Tibial nerve (tissue), 4 donors: Measurements from ENCODE around the gene KDM2A. TPM values are rescaled to one million over a fixed set of nuclear protein-coding genes. Genes with fewer than 3 reads are reported as not detected.
A peak's percentile ranks its signal among the peaks of the same experiment; 100 is the strongest.

Experiments
- DNase-seq, 2 donors: peaks; one replicate each; pipeline ENCODE4 v3.0.0-alpha.2; 2019; ENCODE audit warnings: low spot score in 2 of 2
- H3K27ac ChIP-seq, 4 donors: fragments of 200-600 bp; sonication (generic) in 3 of 4; one replicate each; pipeline ENCODE4 v1.5.1; 2017 to 2019; ENCODE audit warnings: mild to moderate bottlenecking in 1 of 4
- H3K27me3 ChIP-seq, 2 donors: fragments of 200-600 bp; sonication (generic) in 1 of 2; one replicate each; pipeline versions ENCODE4 v1.5.1 to v1.6.0; 2017 to 2019
- H3K36me3 ChIP-seq, 3 donors: fragments of 200-600 bp; sonication (generic); one replicate each; pipeline ENCODE4 v1.5.1; 2018 to 2019
- H3K4me1 ChIP-seq, 4 donors: fragments of 200-600 bp; sonication (generic) in 3 of 4; one replicate each; pipeline ENCODE4 v1.5.1; 2017 to 2019
- H3K4me3 ChIP-seq, 4 donors: fragments of 200-600 bp; sonication (generic) in 3 of 4; one replicate each; pipeline ENCODE4 v1.5.1; 2017 to 2019; ENCODE audit warnings: mild to moderate bottlenecking in 1 of 4, moderate library complexity in 1 of 4
- H3K9me3 ChIP-seq, 4 donors: fragments of 200-600 bp; sonication (generic) in 3 of 4; one replicate each; pipeline ENCODE4 v1.5.1; 2017 to 2019
- CTCF ChIP-seq, 5 experiments: fragments of 200-600 bp in 3 of 5; fragments of 450-650 bp in 2 of 5; sonication (generic) in 3 of 5; IDR thresholded peaks; one replicate each; pipeline ENCODE4 v1.5.1; 2016 to 2019; ENCODE audit warnings: antibody characterized with exemption in 5 of 5, mild to moderate bottlenecking in 3 of 5, moderate library complexity in 2 of 5
- EP300 ChIP-seq, 2 donors: sonication (generic); formaldehyde crosslinking; IDR thresholded peaks; one replicate each; pipeline ENCODE4 v1.6.1; 2017; ENCODE audit warnings: antibody characterized with exemption in 2 of 2, mild to moderate bottlenecking in 1 of 2
- POLR2A ChIP-seq, 2 donors: fragments of 450-650 bp; IDR thresholded peaks; one replicate each; pipeline ENCODE4 v1.6.1; 2017; ENCODE audit warnings: antibody characterized with exemption in 2 of 2, mild to moderate bottlenecking in 2 of 2, moderate library complexity in 2 of 2
- WGBS, 2 donors: methylation state at CpG; one replicate each; pipeline ENCODE4 v1.1.5; 2018; 5-methylcytosine and 5-hydroxymethylcytosine counted together
- total RNA-seq, 4 donors: library from RNA; depleted of rRNA; stranded (reverse); fragments of >200 nt; gene quantifications; one replicate each; pipeline ENCODE4 v1.1.0, GENCODE V29; 2016

Gene KDM2A
- total RNA-seq, 4 donors from 2014 or later, result 40.9 to 106 (median 67.4) TPM

- TF ChIP-seq CTCF (IDR thresholded peaks at IDR 0.05) (no peak), EP300 (IDR thresholded peaks at IDR 0.05) (no peak), POLR2A (IDR thresholded peaks at IDR 0.05) (no peak)
- peaks cover 0 to 36% (median 21%) of the 10 kb centered on the region in 4 donors for H3K4me1 ChIP-seq
- H3K4me3 ChIP-seq, result peak overlapping the region in 3 of 4 donors; percentile 89 to 96 (median 93)
- peak overlapping the region in 3 of 4 donors; percentile 87 to 93 (median 88) for H3K27ac ChIP-seq
- WGBS, 2 donors, result 81 to 85% methylated on average over 14 of the region's 14 CpGs
- H3K36me3 ChIP-seq, result peaks cover 0 to 58% (median 5%) of the 10 kb centered on the region in 3 donors
- no peaks in the 10 kb centered on the region for H3K9me3 ChIP-seq
- no peaks in the 10 kb centered on the region for H3K27me3 ChIP-seq
- DNase-seq, result no peak
Observed at GRCh38 chr11:67304511-67305113, 185.5 kb downstream of the KDM2A start.

- no peaks in the 10 kb centered on the region for H3K27me3 ChIP-seq
- TF ChIP-seq EP300 (IDR thresholded peaks at IDR 0.05) (no peak), CTCF (IDR thresholded peaks at IDR 0.05) (no peak), POLR2A (IDR thresholded peaks at IDR 0.05) (no peak)
Observed at GRCh38 chr11:67306769-67307544, 187.9 kb downstream of the KDM2A start.

GRCh38 chr11:67307545-67308001, 188.5 kb downstream of the KDM2A start:
- 84 to 90% methylated on average over 10 to 12 of the region's 12 CpGs for WGBS, 2 donors
- no peak for DNase-seq
- Histone ChIP-seq H3K27me3 (no peaks in the 10 kb centered on the region), H3K4me1 (peaks cover 0 to 31% (median 14%) of the 10 kb centered on the region in 4 donors), H3K36me3 (peaks cover 0 to 57% (median 0%) of the 10 kb centered on the region in 3 donors), H3K27ac (no peak overlapping the region), H3K4me3 (no peak overlapping the region), H3K9me3 (no peaks in the 10 kb centered on the region)
- no peak for TF ChIP-seq EP300 (IDR thresholded peaks at IDR 0.05)
- no peak for TF ChIP-seq CTCF (IDR thresholded peaks at IDR 0.05)
- no peak for TF ChIP-seq POLR2A (IDR thresholded peaks at IDR 0.05)

More at GRCh38 chr11:67306769-67307544, 187.9 kb downstream of the KDM2A start:
- H3K27ac ChIP-seq, result no peak overlapping the region
- peaks cover 0 to 58% (median 0%) of the 10 kb centered on the region in 3 donors for H3K36me3 ChIP-seq
- H3K4me1 ChIP-seq, result peaks cover 0 to 31% (median 19%) of the 10 kb centered on the region in 4 donors
- no peak for DNase-seq
- WGBS, 2 donors, result 87% methylated on average over 15 to 19 of the region's 19 CpGs
- no peak overlapping the region for H3K4me3 ChIP-seq
- H3K9me3 ChIP-seq, result no peaks in the 10 kb centered on the region

Other genes with a start within 250 kb of the KDM2A start
- gene PC, start 160.9 kb upstream of the KDM2A start, total RNA-seq, result 100 to 1,000 TPM in 1 of 4 donors, 10 to 100 TPM in 3; 82.5 to 135 (median 90.2) TPM
- gene C11orf86, start 144.0 kb upstream of the KDM2A start, total RNA-seq, result not detected
- gene SYT12, start 96.1 kb upstream of the KDM2A start, total RNA-seq, result 1 to 10 TPM in 1 of 4 donors, under 1 TPM in 2, not detected in 1; 0.20 to 2.4 (median 0.66) TPM
- gene RHOD, start 62.4 kb upstream of the KDM2A start, total RNA-seq, result 10 to 100 TPM; 15.9 to 30.8 (median 24.4) TPM
- 100 to 1,000 TPM in 1 of 4 donors, 10 to 100 TPM in 3; 46.0 to 134 (median 65.4) TPM for gene GRK2, start 147.2 kb downstream of the KDM2A start, total RNA-seq
- 100 to 1,000 TPM in 1 of 4 donors, 10 to 100 TPM in 3; 46.8 to 158 (median 69.5) TPM for gene ANKRD13D, start 170.0 kb downstream of the KDM2A start, total RNA-seq
- gene SSH3, start 184.3 kb downstream of the KDM2A start, total RNA-seq, result 10 to 100 TPM; 28.5 to 51.6 (median 43.1) TPM
- 100 to 1,000 TPM in 1 of 4 donors, 10 to 100 TPM in 3; 70.8 to 154 (median 88.5) TPM for gene POLD4, start 234.3 kb downstream of the KDM2A start, total RNA-seq